ENCODE data around the gene SCN10A.

Gene SCN10A

DNA sequence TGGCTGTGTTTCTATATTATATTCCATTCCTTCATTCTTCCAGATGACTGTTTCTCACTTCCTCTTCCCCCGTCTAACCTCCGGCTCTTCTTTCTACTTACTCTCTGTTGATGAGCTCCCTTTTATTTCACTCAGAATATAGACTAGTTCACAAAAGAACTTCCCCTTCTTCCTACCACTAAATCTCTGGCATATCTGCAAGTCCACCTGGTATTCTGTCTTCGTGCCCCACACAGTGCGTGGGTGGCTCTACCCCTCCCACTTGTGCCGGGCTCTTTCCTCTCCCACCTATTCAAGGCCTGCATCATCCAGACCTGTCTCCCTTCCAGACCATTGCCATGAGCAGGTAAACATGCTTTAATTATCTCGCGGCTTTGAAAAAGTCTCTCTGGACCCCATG is 73.0 kb downstream of the SCN10A start:
- no peak overlapping the region for H3K4me3 ChIP-seq (ENCODE audit: insufficient read depth, low read length, poor library complexity, severe bottlenecking)
- H4K20me1 ChIP-seq (ENCODE audit: low read depth, low read length) = no peaks in the 10 kb centered on the region
- H3K4me2 ChIP-seq (ENCODE audit: low read depth, low read length, poor library complexity, severe bottlenecking) = no peak overlapping the region
- H3K9me2 ChIP-seq (replicated peaks; ENCODE audit: insufficient read depth, low read length) = no peaks in the 10 kb centered on the region
- no peak overlapping the region for H3K27ac ChIP-seq (ENCODE audit: low read depth, low read length)
- no peaks in the 10 kb centered on the region for H3K27me3 ChIP-seq (ENCODE audit: low read length)
- H2AFZ ChIP-seq (ENCODE audit: low read depth, low read length, severe bottlenecking) = no peak overlapping the region
- no peak for TF ChIP-seq EZH2phosphoT487 (conservative IDR thresholded peaks at IDR 0.05; ENCODE audit: low read length)
- TF ChIP-seq, protein P1, sequence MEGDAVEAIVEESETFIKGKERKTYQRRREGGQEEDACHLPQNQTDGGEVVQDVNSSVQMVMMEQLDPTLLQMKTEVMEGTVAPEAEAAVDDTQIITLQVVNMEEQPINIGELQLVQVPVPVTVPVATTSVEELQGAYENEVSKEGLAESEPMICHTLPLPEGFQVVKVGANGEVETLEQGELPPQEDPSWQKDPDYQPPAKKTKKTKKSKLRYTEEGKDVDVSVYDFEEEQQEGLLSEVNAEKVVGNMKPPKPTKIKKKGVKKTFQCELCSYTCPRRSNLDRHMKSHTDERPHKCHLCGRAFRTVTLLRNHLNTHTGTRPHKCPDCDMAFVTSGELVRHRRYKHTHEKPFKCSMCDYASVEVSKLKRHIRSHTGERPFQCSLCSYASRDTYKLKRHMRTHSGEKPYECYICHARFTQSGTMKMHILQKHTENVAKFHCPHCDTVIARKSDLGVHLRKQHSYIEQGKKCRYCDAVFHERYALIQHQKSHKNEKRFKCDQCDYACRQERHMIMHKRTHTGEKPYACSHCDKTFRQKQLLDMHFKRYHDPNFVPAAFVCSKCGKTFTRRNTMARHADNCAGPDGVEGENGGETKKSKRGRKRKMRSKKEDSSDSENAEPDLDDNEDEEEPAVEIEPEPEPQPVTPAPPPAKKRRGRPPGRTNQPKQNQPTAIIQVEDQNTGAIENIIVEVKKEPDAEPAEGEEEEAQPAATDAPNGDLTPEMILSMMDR (IDR thresholded peaks at IDR 0.05; ENCODE audit: insufficient read depth, low read length, poor library complexity, severe bottlenecking) = no peak
- no peaks in the 10 kb centered on the region for H3F3A ChIP-seq (ENCODE audit: insufficient read depth)
- H3K36me3 ChIP-seq (ENCODE audit: low read length) = no peaks in the 10 kb centered on the region
- H3K9me3 ChIP-seq (ENCODE audit: insufficient read depth, low read length) = no peaks in the 10 kb centered on the region
- H3K9ac ChIP-seq (ENCODE audit: low read length) = no peak overlapping the region
- no peaks in the 10 kb centered on the region for H3K79me2 ChIP-seq (ENCODE audit: insufficient read depth, low read length)

DNA sequence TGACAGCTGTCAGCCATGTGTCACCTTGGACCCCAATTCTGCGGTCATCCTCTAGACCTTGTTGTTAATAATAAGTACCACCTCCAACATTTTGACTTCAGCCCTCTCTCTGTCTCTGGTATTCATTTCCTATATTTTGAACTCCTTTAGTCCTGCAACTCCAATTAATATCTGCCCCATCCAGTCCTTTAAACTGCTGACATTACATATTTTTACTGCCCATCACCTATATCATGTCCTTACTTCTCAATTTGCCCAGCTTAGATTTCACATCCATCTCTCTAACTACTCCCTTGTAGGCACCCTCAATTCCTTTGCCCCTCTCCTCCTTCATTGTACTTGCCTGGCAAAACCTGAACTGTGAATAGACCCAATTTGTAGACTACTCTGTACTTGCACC is 73.5 kb downstream of the SCN10A start:
- Histone ChIP-seq H3K27me3 (ENCODE audit: low read length) (no peaks in the 10 kb centered on the region), H3K9me2 (replicated peaks; ENCODE audit: insufficient read depth, low read length) (no peaks in the 10 kb centered on the region), H3K9ac (ENCODE audit: low read length) (no peak overlapping the region), H3K36me3 (ENCODE audit: low read length) (no peaks in the 10 kb centered on the region), H3K4me3 (ENCODE audit: insufficient read depth, low read length, poor library complexity, severe bottlenecking) (no peak overlapping the region), H3K27ac (ENCODE audit: low read depth, low read length) (no peak overlapping the region), H4K20me1 (ENCODE audit: low read depth, low read length) (no peaks in the 10 kb centered on the region), H3K4me2 (ENCODE audit: low read depth, low read length, poor library complexity, severe bottlenecking) (no peak overlapping the region), H3K9me3 (ENCODE audit: insufficient read depth, low read length) (no peaks in the 10 kb centered on the region), H2AFZ (ENCODE audit: low read depth, low read length, severe bottlenecking) (no peak overlapping the region), H3F3A (ENCODE audit: insufficient read depth) (no peaks in the 10 kb centered on the region), H3K79me2 (ENCODE audit: insufficient read depth, low read length) (no peaks in the 10 kb centered on the region)
- TF ChIP-seq EZH2phosphoT487 (conservative IDR thresholded peaks at IDR 0.05; ENCODE audit: low read length) = no peak
- TF ChIP-seq, protein P1 (IDR thresholded peaks at IDR 0.05; ENCODE audit: insufficient read depth, low read length, poor library complexity, severe bottlenecking) = no peak

DNA sequence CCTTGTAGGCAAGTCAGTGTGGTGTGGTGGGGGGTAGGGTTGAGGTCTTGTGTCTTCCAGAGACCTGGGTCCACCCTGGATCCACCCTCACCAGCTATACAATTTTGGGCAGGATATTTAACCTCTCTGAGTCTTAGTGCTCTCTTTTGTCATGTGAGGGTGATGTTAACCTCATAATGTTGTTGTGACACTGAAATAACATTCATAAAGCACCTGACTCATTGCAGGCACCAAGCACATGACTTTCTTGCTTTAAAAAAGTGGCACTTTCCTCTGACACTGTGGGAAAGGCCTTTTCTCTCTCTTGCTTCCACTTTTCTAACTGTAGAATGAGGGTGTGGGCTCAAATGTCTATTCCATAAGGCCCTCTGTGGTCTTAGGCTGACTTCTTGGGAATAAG is 75.5 kb downstream of the SCN10A start:
- Histone ChIP-seq H3K9me3 (ENCODE audit: insufficient read depth, low read length) (no peaks in the 10 kb centered on the region), H3F3A (ENCODE audit: insufficient read depth) (no peaks in the 10 kb centered on the region), H3K27ac (ENCODE audit: low read depth, low read length) (no peak overlapping the region), H3K27me3 (ENCODE audit: low read length) (no peaks in the 10 kb centered on the region), H3K36me3 (ENCODE audit: low read length) (no peaks in the 10 kb centered on the region), H3K9ac (ENCODE audit: low read length) (no peak overlapping the region), H3K9me2 (replicated peaks; ENCODE audit: insufficient read depth, low read length) (no peaks in the 10 kb centered on the region), H2AFZ (ENCODE audit: low read depth, low read length, severe bottlenecking) (no peak overlapping the region), H3K79me2 (ENCODE audit: insufficient read depth, low read length) (no peaks in the 10 kb centered on the region), H4K20me1 (ENCODE audit: low read depth, low read length) (no peaks in the 10 kb centered on the region), H3K4me3 (ENCODE audit: insufficient read depth, low read length, poor library complexity, severe bottlenecking) (no peak overlapping the region), H3K4me2 (ENCODE audit: low read depth, low read length, poor library complexity, severe bottlenecking) (no peak overlapping the region)
- TF ChIP-seq EZH2phosphoT487 (conservative IDR thresholded peaks at IDR 0.05; ENCODE audit: low read length) = no peak
- TF ChIP-seq, protein P1 (IDR thresholded peaks at IDR 0.05; ENCODE audit: insufficient read depth, low read length, poor library complexity, severe bottlenecking) = no peak
